ENCODE data around the gene BAHCC1.

Gene BAHCC1

GRCh38 chr17:81445642-81446503 is 50.6 kb downstream of the BAHCC1 start:
- no peak for TF ChIP-seq CTCF (IDR thresholded peaks at IDR 0.05; ENCODE audit: low read depth, low read length, missing control alignments)
- no peak for DNase-seq
- Histone ChIP-seq H3K27ac (no peak overlapping the region), H3K4me3 (ENCODE audit: low read depth, low read length) (no peak overlapping the region), H3K27me3 (replicated peaks) (no peaks in the 10 kb centered on the region), H3K36me3 (replicated peaks) (no peaks in the 10 kb centered on the region)
- in situ Hi-C loops (cut with HindIII; ENCODE audit: low pct_ligation_motif_present, low sequenced_read_pairs): no loop called here

GRCh38 chr17:81447331-81447933 is 52.2 kb downstream of the BAHCC1 start:
- Histone ChIP-seq H3K36me3 (replicated peaks) (no peaks in the 10 kb centered on the region), H3K27me3 (replicated peaks) (no peaks in the 10 kb centered on the region), H3K27ac (no peak overlapping the region), H3K4me3 (ENCODE audit: low read depth, low read length) (no peak overlapping the region)
- TF ChIP-seq CTCF (IDR thresholded peaks at IDR 0.05; ENCODE audit: low read depth, low read length, missing control alignments): no peak
- no peak for DNase-seq
- in situ Hi-C loops (cut with HindIII; ENCODE audit: low pct_ligation_motif_present, low sequenced_read_pairs): no loop called here

DNA sequence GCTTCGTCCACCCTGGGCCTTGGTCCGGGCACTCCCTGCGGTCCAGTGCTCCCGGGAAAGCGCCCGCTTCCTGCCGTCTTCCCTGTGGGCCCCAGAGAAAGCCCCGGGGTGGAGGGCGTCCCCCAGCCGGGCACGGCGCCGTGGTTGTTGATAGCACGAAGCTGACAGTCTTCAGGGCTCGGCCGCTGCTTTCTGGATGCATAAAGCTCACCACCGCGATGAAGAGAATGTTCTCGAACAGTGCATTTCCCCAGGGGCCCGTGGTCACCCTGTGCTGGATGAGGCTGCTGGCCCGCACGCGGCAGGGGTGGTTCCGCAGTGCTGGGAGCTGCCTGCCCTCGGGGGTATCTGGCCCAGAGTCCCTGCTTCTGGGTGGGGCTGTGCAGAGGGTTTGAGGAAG is 53.2 kb downstream of the BAHCC1 start:
- Histone ChIP-seq H3K36me3 (replicated peaks) (no peaks in the 10 kb centered on the region), H3K27ac (no peak overlapping the region), H3K27me3 (replicated peaks) (no peaks in the 10 kb centered on the region), H3K4me3 (ENCODE audit: low read depth, low read length) (no peak overlapping the region)
- in situ Hi-C loops (cut with HindIII; ENCODE audit: low pct_ligation_motif_present, low sequenced_read_pairs): no loop called here
- DNase-seq: no peak
- no peak for TF ChIP-seq CTCF (IDR thresholded peaks at IDR 0.05; ENCODE audit: low read depth, low read length, missing control alignments)

DNA sequence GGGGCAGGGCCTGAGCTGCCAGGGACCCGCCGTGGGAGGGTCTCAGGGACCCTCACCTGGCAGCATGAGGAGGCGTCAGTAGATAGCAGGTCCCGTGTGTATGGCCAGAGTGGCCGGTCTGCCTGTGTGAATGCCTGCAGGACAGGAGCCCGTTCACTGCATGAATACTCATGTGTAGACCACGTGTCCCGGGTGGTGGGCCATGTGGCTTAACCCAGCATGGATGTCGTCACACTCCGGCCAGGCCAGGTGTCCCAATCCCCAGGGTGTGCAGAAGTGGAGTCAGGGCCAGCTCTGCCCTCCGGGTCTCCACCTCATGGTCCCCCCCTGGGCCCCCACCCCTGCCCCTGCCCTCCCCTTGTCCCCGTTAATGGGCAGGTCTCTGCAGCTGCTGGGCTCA is 53.7 kb downstream of the BAHCC1 start:
- no peak overlapping the region for H3K27ac ChIP-seq
- H3K36me3 ChIP-seq (replicated peaks): no peaks in the 10 kb centered on the region
- no peak overlapping the region for H3K4me3 ChIP-seq (ENCODE audit: low read depth, low read length)
- no peak for DNase-seq
- H3K27me3 ChIP-seq (replicated peaks): no peaks in the 10 kb centered on the region
- TF ChIP-seq CTCF (IDR thresholded peaks at IDR 0.05; ENCODE audit: low read depth, low read length, missing control alignments): no peak
- in situ Hi-C loops (cut with HindIII; ENCODE audit: low pct_ligation_motif_present, low sequenced_read_pairs): no loop called here

DNA sequence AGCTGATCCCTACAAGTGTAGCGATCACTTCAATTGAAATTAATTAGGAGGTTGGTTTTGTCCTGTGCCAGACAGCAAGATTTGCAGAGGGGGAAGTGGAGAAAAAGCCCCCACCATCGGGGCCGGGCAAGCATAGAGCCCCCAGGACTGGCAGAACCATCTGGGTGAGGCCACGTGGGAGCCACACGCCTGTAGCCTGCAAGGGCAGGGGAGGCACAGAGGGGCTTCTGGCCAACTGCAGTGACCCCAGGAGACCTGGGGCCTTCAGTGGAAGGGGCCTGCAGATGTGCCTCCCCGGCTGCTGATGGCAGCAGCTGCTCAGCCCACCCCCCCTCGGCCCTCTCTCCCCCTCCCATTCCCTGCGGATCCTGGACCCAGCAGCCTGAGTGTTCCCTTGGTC is 54.1 kb downstream of the BAHCC1 start:
- Histone ChIP-seq H3K27me3 (replicated peaks) (no peaks in the 10 kb centered on the region), H3K4me3 (ENCODE audit: low read depth, low read length) (no peak overlapping the region), H3K36me3 (replicated peaks) (no peaks in the 10 kb centered on the region), H3K27ac (no peak overlapping the region)
- no peak for DNase-seq
- no peak for TF ChIP-seq CTCF (IDR thresholded peaks at IDR 0.05; ENCODE audit: low read depth, low read length, missing control alignments)
- in situ Hi-C loops (cut with HindIII; ENCODE audit: low pct_ligation_motif_present, low sequenced_read_pairs): no loop called here
